H9 (cell line): Measurements from ENCODE around the gene PRSS16. TPM values are rescaled to one million over a fixed set of nuclear protein-coding genes. Genes with fewer than 3 reads are reported as not detected.

Experiments used
- DNase-seq: peaks from one replicate; pipeline ENCODE4 v3.0.0-alpha.2; 2017
- H2AFZ ChIP-seq: one replicate; pipeline ENCODE4 v1.6.1; 2013; ENCODE audit warnings: mild to moderate bottlenecking, low read length, control low read depth, moderate library complexity
- H2AK5ac ChIP-seq: 2 replicates; pipeline ENCODE4 v1.6.1; 2013; ENCODE audit warnings: low read length, control low read depth, mixed read lengths; ENCODE audit not compliant: insufficient read length
- H2BK120ac ChIP-seq: one replicate; pipeline ENCODE4 v1.6.1; 2013; ENCODE audit warnings: low read depth, mild to moderate bottlenecking, low read length, control low read depth, inconsistent platforms; ENCODE audit not compliant: poor library complexity, severe bottlenecking
- H2BK12ac ChIP-seq: 2 replicates; pipeline ENCODE4 v1.6.1; 2013; ENCODE audit warnings: low read length, control low read depth, mixed read lengths, low read depth; ENCODE audit not compliant: insufficient read length
- H2BK15ac ChIP-seq: 2 replicates; pipeline ENCODE4 v1.6.1; 2013; ENCODE audit warnings: low read depth, low read length, control low read depth
- H2BK20ac ChIP-seq: one replicate; pipeline ENCODE4 v1.6.1; 2013; ENCODE audit warnings: low read depth, mild to moderate bottlenecking, low read length, control low read depth, inconsistent platforms; ENCODE audit not compliant: poor library complexity, severe bottlenecking
- H2BK5ac ChIP-seq: 2 replicates; pipeline ENCODE4 v1.6.1; 2013; ENCODE audit warnings: low read length, control low read depth, mixed read lengths; ENCODE audit not compliant: insufficient read length
- H3K14ac ChIP-seq: 2 replicates; pipeline ENCODE4 v1.6.1; 2013; ENCODE audit warnings: low read length, control low read depth; ENCODE audit not compliant: insufficient read depth
- H3K18ac ChIP-seq: 2 replicates; pipeline ENCODE4 v1.6.1; 2013; ENCODE audit warnings: low read depth, mild to moderate bottlenecking, mixed read lengths, low read length, control low read depth; ENCODE audit not compliant: insufficient read length
- H3K23ac ChIP-seq: 2 replicates; pipeline ENCODE4 v1.6.1; 2013; ENCODE audit warnings: low read length, control low read depth, mixed read lengths, low read depth; ENCODE audit not compliant: insufficient read length
- H3K23me2 ChIP-seq: 2 replicates; pipeline ENCODE4 v1.6.1; 2013; ENCODE audit warnings: low read depth, mild to moderate bottlenecking, mixed read lengths, low read length, control low read depth; ENCODE audit not compliant: insufficient read length, poor library complexity, severe bottlenecking
- H3K27ac ChIP-seq: 2 replicates; pipeline ENCODE4 v1.5.1; 2013; ENCODE audit warnings: low read length, control low read depth, mixed read lengths, low read depth; ENCODE audit not compliant: insufficient read length
- H3K27me3 ChIP-seq: 2 replicates; pipeline ENCODE4 v1.6.1; 2013; ENCODE audit warnings: low read length, control low read depth, inconsistent platforms; ENCODE audit not compliant: insufficient read depth
- H3K4ac ChIP-seq: 2 replicates; pipeline ENCODE4 v1.6.1; 2013; ENCODE audit warnings: low read depth, mild to moderate bottlenecking, control low read depth, inconsistent platforms, low read length, moderate library complexity
- H3K4me1 ChIP-seq: 2 replicates; pipeline ENCODE4 v1.6.1; 2013; ENCODE audit warnings: low read length, control low read depth, inconsistent platforms; ENCODE audit not compliant: insufficient read depth
- H3K4me2 ChIP-seq: 2 replicates; pipeline ENCODE4 v1.6.1; 2013; ENCODE audit warnings: low read length, control low read depth, mixed read lengths; ENCODE audit not compliant: insufficient read length, insufficient read depth
- H3K56ac ChIP-seq: 2 replicates; pipeline ENCODE4 v1.6.1; 2013; ENCODE audit warnings: low read depth, mild to moderate bottlenecking, mixed read lengths, low read length, control low read depth; ENCODE audit not compliant: insufficient read length
- H3K79me1 ChIP-seq: 2 replicates; pipeline ENCODE4 v1.6.1; 2013; ENCODE audit warnings: low read depth, mild to moderate bottlenecking, moderate library complexity, low read length, control low read depth, inconsistent platforms; ENCODE audit not compliant: insufficient read depth, poor library complexity, severe bottlenecking
- H3K79me2 ChIP-seq: 2 replicates; pipeline ENCODE4 v1.6.1; 2013; ENCODE audit warnings: low read length, control low read depth, inconsistent platforms; ENCODE audit not compliant: insufficient read depth
- H3K9ac ChIP-seq: 2 replicates; pipeline ENCODE4 v1.6.1; 2013; ENCODE audit warnings: low read length, control low read depth, mixed read lengths; ENCODE audit not compliant: insufficient read length; ENCODE audit errors: extremely low read depth
- H3K9me3 ChIP-seq: one replicate; pipeline ENCODE4 v1.6.1; 2013; ENCODE audit warnings: low read depth, low read length, inconsistent platforms; ENCODE audit not compliant: control insufficient read depth
- H3T11ph ChIP-seq: one replicate; pipeline ENCODE4 v1.6.1; 2013; ENCODE audit warnings: mild to moderate bottlenecking, low read length, control low read depth, inconsistent platforms
- H4K20me1 ChIP-seq: one replicate; pipeline ENCODE4 v1.6.1; 2013; ENCODE audit not compliant: control insufficient read depth, insufficient read length, insufficient read depth
- H4K5ac ChIP-seq: 2 replicates; pipeline ENCODE4 v1.6.1; 2013; ENCODE audit warnings: low read depth, mild to moderate bottlenecking, mixed read lengths, low read length, control low read depth; ENCODE audit not compliant: insufficient read length
- H4K8ac ChIP-seq: replicated peaks from 2 replicates; pipeline ENCODE4 v1.6.1; 2013; ENCODE audit warnings: low read length, control low read depth, mixed read lengths, low read depth; ENCODE audit not compliant: insufficient read length
- H4K91ac ChIP-seq: 2 replicates; pipeline ENCODE4 v1.6.1; 2013; ENCODE audit warnings: low read depth, mild to moderate bottlenecking, moderate library complexity, mixed read lengths, low read length, control low read depth; ENCODE audit not compliant: insufficient read length
- H3K27ac Mint-ChIP-seq, 3 experiments: 2 replicates in 2 of 3; 3 replicates in 1 of 3; pipeline ENCODE4 v1.8.0; 2020 to 2021; ENCODE audit warnings: mixed read lengths in 3 of 3, mild to moderate bottlenecking in 1 of 3, moderate library complexity in 1 of 3
- H3K27me3 Mint-ChIP-seq: 2 replicates; pipeline ENCODE4 v1.8.0; 2021; ENCODE audit warnings: low read depth, mild to moderate bottlenecking, moderate library complexity, mixed read lengths
- H3K36me3 Mint-ChIP-seq, 3 experiments: 2 replicates in 2 of 3; 3 replicates in 1 of 3; pipeline ENCODE4 v1.8.0; 2020 to 2021; ENCODE audit warnings: low read depth in 3 of 3, mixed read lengths in 3 of 3; ENCODE audit not compliant: insufficient read depth in 1 of 3
- H3K4me1 Mint-ChIP-seq, 2 experiments: 2 replicates each; pipeline ENCODE4 v1.8.0; 2020; ENCODE audit warnings: mixed read lengths in 2 of 2
- H3K4me3 Mint-ChIP-seq, 2 experiments: 2 replicates in 1 of 2; 3 replicates in 1 of 2; pipeline ENCODE4 v1.8.0; 2020 to 2021; ENCODE audit warnings: mild to moderate bottlenecking in 2 of 2, mixed read lengths in 2 of 2, moderate library complexity in 1 of 2
- H3K9me3 Mint-ChIP-seq, 2 experiments: 2 replicates in 1 of 2; 3 replicates in 1 of 2; pipeline ENCODE4 v1.8.0; 2020; ENCODE audit warnings: mild to moderate bottlenecking in 2 of 2, mixed read lengths in 2 of 2, moderate library complexity in 1 of 2
- WGBS: extraction: QIAGEN DNeasy Blood & Tissue Kit; methylation state at CpG from one replicate; pipeline ENCODE4 v1.1.7; 2013; ENCODE audit warnings: missing lambda C conversion rate, low lambda C conversion rate, mixed read lengths; ENCODE audit not compliant: insufficient read length; ENCODE audit errors: extremely low coverage; 5-methylcytosine and 5-hydroxymethylcytosine counted together
- total RNA-seq: library from RNA; stranded (reverse); gene quantifications from 2 replicates; pipeline ENCODE4 v1.2.1, GENCODE V29; 2021
- TF ChIP-seq, protein P1 (sequence below): fragments of 200-600 bp; sonication (generic); conservative IDR thresholded peaks from 3 replicates; pipeline ENCODE4 v1.8.0; 2021; ENCODE audit warnings: antibody characterized with exemption, mild to moderate bottlenecking

Gene PRSS16
- total RNA-seq, 1 experiment from 2014 or later, result 14.8 TPM

DNA sequence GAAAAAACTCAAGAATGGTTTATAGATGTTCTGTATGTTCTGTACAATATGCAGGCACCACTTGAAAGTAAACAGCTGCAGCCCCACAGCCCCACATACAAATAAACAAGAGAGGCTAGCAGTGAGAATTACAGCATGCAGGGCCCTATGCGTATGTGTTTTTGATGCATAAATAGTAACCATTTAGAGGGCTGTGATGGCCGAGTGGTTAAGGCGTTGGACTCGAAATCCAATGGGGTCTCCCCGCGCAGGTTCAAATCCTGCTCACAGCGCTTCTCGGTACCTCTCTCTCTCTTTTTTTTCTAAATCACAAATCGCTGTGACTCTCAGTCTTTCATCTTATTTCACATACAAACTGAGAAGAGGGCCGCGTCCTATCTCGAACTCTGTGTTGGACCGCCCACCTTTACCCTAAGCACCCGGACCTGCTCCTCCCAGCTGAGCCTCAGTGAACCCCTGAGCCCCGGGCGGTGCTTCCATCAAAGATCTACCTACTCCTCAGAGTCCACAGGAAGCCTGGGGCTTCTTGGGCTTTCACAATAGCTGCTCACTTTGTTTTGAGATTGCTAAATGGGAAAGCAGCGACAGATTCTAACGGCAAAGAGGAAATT, 37.7 kb upstream of the PRSS16 start:
- H3K79me2 ChIP-seq, result no peaks in the 10 kb centered on the region
- Mint-ChIP-seq H3K4me1 (peaks cover 14 to 18% of the 10 kb centered on the region in 2 experiments), H3K27me3 (peaks cover 21% of the 10 kb centered on the region), H3K4me3 (no peak overlapping the region; a peak in 2 of 5 replicates), H3K9me3 (no peaks in the 10 kb centered on the region; a peak in 1 of 5 replicates), H3K27ac (no peak overlapping the region), H3K36me3 (no peaks in the 10 kb centered on the region; a peak in 1 of 7 replicates)
- no peaks in the 10 kb centered on the region for H3K9me3 ChIP-seq
- no peak overlapping the region for H2BK120ac ChIP-seq
- H3K18ac ChIP-seq, result no peak overlapping the region
- no peak overlapping the region for H4K5ac ChIP-seq
- peaks cover 13% of the 10 kb centered on the region for H3K23me2 ChIP-seq
- no peak for DNase-seq
- no peaks in the 10 kb centered on the region for H4K20me1 ChIP-seq
- H3K4me1 ChIP-seq, result peaks cover 5% of the 10 kb centered on the region
- no peak overlapping the region for H4K91ac ChIP-seq
- no peak overlapping the region for H2BK15ac ChIP-seq
- no peak overlapping the region for H4K8ac ChIP-seq
- H2AK5ac ChIP-seq, result no peak overlapping the region
- H3K14ac ChIP-seq, result no peak overlapping the region
- TF ChIP-seq, protein P1, sequence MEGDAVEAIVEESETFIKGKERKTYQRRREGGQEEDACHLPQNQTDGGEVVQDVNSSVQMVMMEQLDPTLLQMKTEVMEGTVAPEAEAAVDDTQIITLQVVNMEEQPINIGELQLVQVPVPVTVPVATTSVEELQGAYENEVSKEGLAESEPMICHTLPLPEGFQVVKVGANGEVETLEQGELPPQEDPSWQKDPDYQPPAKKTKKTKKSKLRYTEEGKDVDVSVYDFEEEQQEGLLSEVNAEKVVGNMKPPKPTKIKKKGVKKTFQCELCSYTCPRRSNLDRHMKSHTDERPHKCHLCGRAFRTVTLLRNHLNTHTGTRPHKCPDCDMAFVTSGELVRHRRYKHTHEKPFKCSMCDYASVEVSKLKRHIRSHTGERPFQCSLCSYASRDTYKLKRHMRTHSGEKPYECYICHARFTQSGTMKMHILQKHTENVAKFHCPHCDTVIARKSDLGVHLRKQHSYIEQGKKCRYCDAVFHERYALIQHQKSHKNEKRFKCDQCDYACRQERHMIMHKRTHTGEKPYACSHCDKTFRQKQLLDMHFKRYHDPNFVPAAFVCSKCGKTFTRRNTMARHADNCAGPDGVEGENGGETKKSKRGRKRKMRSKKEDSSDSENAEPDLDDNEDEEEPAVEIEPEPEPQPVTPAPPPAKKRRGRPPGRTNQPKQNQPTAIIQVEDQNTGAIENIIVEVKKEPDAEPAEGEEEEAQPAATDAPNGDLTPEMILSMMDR, result no peak
- no peaks in the 10 kb centered on the region for H3K27me3 ChIP-seq
- no peak overlapping the region for H3K9ac ChIP-seq
- H2AFZ ChIP-seq, result no peak overlapping the region
- H3T11ph ChIP-seq, result no peak overlapping the region
- no peak overlapping the region for H3K27ac ChIP-seq
- no peaks in the 10 kb centered on the region for H3K79me1 ChIP-seq
- peak overlapping the region; percentile 45 for H3K4me2 ChIP-seq
- no peak overlapping the region for H3K23ac ChIP-seq
- no peak overlapping the region for H3K4ac ChIP-seq
- H2BK12ac ChIP-seq, result no peak overlapping the region
- H3K56ac ChIP-seq, result no peak overlapping the region
- WGBS, result no CpG with 5 or more reads among the region's 18 CpGs
- no peak overlapping the region for H2BK5ac ChIP-seq
- no peak overlapping the region for H2BK20ac ChIP-seq
